Stimulated activated CD4-positive, alpha-beta T cell treated with anti-CD3 and anti-CD28 coated beads, Interleukin-1b, Interleukin-23, amount 100 ng/mL, for 48 hours (primary cell): ENCODE data around the gene COMMD2.

Source experiments
- DNase-seq: peaks from one replicate; pipeline ENCODE4 v3.0.0-alpha.2; 2020

COMMD2 gene

GRCh38 chr3:149763565-149764195 is 11.4 kb upstream of the COMMD2 start:
- DNase-seq: no peak

GRCh38 chr3:149753717-149754116 is 1.4 kb upstream of the COMMD2 start:
- no peak for DNase-seq

- DNase-seq: no peak
Observed at GRCh38 chr3:149752788-149753136, 473 bp upstream of the COMMD2 start.

- DNase-seq: no peak
Observed at GRCh38 chr3:149751551-149751950, 738 bp downstream of the COMMD2 start.

GRCh38 chr3:149744606-149745005 is 7.7 kb downstream of the COMMD2 start:
- no peak for DNase-seq

GRCh38 chr3:149744151-149744550 is 8.1 kb downstream of the COMMD2 start:
- no peak for DNase-seq

- no peak for DNase-seq
Observed at GRCh38 chr3:149739396-149739795, 12.9 kb downstream of the COMMD2 start.

GRCh38 chr3:149738876-149739275 is 13.4 kb downstream of the COMMD2 start:
- DNase-seq: no peak

GRCh38 chr3:149736953-149737205 is 15.4 kb downstream of the COMMD2 start:
- no peak for DNase-seq

- no peak for DNase-seq
Observed at GRCh38 chr3:149736175-149736952, 15.9 kb downstream of the COMMD2 start.

GRCh38 chr3:149732234-149732633 is 20.1 kb downstream of the COMMD2 start:
- no peak for DNase-seq

- no peak for DNase-seq
Observed at GRCh38 chr3:149727656-149728055, 24.6 kb downstream of the COMMD2 start.

- DNase-seq: no peak
Observed at GRCh38 chr3:149726716-149727407, 25.4 kb downstream of the COMMD2 start.

GRCh38 chr3:149723781-149724180 is 28.5 kb downstream of the COMMD2 start:
- DNase-seq: no peak

- DNase-seq: no peak
Observed at GRCh38 chr3:149720918-149721317, 31.4 kb downstream of the COMMD2 start.

GRCh38 chr3:149717391-149718056 is 34.8 kb downstream of the COMMD2 start:
- no peak for DNase-seq

- DNase-seq: no peak
Observed at GRCh38 chr3:149716984-149717383, 35.3 kb downstream of the COMMD2 start.

- no peak for DNase-seq
Observed at GRCh38 chr3:149715247-149715646, 37.0 kb downstream of the COMMD2 start.

- no peak for DNase-seq
Observed at GRCh38 chr3:149713730-149714654, 38.3 kb downstream of the COMMD2 start.

- DNase-seq: no peak
Observed at GRCh38 chr3:149706905-149707304, 45.4 kb downstream of the COMMD2 start.

- no peak for DNase-seq
Observed at GRCh38 chr3:149705416-149705815, 46.9 kb downstream of the COMMD2 start.

GRCh38 chr3:149703466-149703865 is 48.8 kb downstream of the COMMD2 start:
- DNase-seq: no peak
